ENCODE measurements around the gene TTPAL.

The TTPAL gene

GRCh38 chr20:44442298-44443070, 33.2 kb upstream of the TTPAL start:
- DNase-seq = no peak

GRCh38 chr20:44445742-44446710, 29.6 kb upstream of the TTPAL start:
- DNase-seq = no peak

DNA sequence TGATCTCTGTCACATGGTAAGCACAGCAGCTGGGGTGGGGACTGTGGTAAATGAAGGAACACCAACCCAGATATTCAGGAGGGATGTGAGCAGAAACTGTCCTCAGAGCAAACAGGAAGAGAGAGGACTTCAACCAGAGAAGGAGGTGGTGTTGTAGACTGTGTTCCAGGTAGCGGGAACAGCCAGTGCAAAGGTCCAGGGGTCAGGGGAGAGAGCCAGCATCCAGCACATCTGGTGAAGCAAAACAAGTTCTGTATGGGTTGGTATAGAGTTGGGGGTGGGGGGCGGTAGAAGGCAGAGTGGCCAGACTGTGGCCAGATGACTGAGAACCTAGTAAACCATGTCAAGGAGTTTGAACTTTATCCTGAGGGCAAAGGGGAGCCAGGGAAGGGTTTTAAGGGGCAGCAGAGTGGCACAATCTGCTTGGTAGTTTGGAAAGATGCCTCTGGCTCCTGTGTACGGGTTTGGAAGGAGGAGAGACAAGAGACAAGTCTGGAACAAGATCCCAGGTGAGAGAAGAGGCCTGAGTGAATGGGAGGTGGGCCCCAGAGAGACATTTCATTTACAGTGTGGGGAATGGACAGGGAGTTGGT, 27.8 kb upstream of the TTPAL start:
- no peak for DNase-seq

DNA sequence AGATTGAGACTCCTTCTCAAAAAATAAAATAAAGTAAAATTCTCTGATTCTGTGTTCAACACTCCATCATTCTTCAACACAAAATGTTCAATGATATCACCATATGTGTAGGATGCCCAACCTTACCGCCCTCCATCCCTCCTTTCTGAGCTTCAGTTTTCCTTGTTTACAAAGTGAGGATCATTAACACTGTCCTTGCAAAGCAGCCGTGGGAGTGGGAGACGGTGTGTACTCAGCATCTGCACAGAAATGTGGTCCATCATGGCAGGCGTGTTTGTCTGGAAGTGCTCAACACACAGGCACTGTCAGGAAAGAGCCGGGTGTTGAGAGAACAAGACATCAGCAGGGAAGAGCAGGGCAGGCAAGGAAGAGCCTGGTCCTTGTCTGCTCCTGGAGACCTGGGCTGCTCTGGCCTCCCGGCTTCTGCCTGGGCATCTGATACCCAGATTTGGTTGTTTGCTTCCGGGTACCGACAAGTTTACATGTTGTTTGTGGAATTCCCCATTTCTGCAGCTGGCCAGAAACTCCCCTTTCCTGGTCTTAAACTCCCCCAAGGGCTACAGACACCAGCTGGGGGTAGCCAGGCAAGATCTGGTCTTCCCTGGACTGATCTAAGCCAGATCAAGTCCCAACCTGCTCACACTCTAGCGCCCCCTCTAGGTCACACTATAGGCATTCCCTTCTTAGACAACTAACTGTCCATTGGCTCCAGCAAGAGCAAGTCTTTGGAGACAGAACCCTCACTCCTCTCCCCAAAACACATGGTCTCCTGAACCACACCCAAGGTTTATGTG, 26.7 kb upstream of the TTPAL start:
- no peak for DNase-seq

GRCh38 chr20:44449864-44450263, 25.8 kb upstream of the TTPAL start:
- DNase-seq = no peak

- DNase-seq = no peak
Measured at GRCh38 chr20:44450281-44450889, 25.3 kb upstream of the TTPAL start.

DNA sequence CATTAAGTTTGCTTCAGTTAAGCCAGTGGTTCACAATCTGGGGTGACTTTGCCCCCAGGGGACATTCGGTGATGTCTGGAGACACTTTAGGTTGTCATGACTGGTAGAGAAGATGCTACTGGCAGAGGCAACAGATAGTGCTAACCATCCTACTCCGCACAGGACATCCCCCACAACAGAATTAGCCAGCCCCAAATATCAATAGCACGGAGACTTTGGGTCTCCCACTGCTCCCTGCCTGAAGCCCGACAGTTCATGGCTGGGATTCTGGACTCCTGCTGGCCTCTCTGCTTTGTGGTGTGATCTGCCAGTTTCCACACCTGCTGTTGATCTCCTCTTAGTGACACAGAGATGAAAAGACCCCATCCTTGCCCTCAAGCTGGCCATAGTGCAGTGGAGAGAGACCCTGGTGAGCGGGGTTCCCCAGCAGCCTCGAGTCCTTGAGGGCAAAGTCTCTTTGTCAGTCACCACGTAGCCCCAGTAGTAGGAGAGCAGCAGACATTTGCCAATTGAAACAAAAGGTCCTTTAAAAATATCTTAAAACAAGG, 24.7 kb upstream of the TTPAL start:
- no peak for DNase-seq

GRCh38 chr20:44454306-44454963, 21.2 kb upstream of the TTPAL start:
- DNase-seq = no peak

DNA sequence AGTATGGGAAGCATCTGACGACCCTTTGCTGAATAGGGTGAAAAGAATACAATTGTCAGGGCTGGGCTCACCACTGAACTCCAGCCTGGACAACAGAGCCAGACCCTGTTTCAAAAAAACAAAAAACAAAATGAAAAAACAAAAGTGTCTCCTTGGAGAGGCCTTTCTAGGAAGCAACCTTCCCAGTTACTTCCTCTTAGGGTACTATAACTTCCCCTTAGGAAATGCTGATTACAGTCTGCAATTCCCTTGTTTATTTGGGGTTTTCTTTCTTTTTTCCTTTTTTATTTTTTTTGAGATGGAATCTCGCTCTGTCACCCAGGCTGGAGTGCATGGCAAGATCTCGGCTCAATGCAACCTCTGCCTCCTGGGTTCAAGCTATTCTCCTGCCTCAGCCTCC, 20.5 kb upstream of the TTPAL start:
- DNase-seq = no peak

DNA sequence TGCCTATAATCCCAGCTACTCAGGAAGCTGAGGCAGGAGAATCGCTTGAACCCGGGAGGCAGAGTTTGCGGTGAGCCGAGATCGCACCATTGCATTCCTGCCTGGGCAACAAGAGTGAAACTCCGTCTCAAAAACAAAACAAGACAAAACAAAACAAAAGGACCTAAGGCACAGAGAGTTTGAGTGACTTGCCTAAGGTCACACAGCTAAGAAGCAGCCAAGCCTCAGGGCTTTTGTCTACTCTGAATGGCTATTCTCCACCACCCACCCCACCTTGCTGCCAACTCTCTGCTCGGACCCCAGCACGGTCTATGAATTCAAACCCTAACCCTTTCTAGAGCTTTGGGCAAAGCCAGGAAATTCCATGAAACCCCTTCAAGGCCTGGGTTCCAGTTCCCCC, 19.1 kb upstream of the TTPAL start:
- DNase-seq = no peak

GRCh38 chr20:44457016-44457415, 18.7 kb upstream of the TTPAL start:
- DNase-seq = no peak

DNA sequence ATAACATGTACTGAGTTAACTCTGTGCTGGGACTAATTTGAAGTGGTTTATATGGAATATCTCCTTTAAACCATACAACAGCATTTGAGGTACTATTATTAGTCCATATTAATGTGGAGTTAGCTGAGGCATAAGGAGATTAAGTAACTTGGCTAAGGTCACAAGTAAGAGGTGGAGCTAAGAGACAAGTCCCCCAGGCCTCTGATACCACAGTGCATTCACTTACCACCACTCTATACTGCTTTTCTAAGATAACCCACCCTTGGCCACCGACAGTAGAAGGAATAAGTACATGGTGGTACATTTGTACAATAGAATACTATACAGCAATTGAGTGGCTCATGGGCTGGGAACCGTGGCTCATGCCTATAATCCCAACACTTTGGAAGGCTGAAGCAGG, 16.4 kb upstream of the TTPAL start:
- no peak for DNase-seq

- DNase-seq = no peak
Measured at GRCh38 chr20:44460795-44461141, 14.9 kb upstream of the TTPAL start.

GRCh38 chr20:44461142-44461802, 14.4 kb upstream of the TTPAL start:
- no peak for DNase-seq

DNA sequence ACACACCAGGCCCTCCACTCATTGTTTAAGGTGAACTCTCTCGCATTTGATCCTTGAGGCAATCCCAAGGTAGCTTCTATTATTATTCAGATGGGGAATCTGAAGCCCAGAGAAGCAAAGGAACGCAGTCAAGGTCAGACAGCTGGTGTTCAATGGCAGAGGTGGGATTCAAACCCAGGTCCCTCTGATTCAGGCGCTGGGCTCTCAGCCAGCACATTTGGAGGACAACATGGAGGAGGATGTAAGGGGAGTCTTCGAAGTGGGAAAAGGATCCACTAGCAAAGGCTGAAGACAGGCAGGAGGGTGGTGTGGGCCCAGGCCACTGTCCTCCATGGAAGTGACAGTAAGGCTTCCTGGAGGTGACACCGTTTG, 13.9 kb upstream of the TTPAL start:
- no peak for DNase-seq

DNA sequence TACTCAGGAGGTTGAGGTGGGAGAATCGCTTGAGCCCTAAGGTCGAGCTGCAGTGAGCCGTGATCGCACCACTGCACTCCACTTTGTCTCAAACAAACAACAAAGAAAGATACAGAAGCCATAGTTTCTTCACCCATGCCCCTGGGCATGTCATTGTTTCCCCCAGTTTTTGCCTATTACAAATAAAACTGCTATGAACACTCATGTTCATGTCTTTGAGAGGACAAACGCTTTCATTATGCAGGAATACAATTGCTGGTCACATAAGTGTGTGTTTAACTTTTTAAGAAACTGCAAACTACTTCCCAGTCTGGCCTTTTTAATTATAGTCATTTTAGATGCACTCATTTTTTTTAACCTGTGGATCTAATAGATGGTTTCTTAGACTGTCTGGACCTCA, 12.2 kb upstream of the TTPAL start:
- DNase-seq = no peak

DNA sequence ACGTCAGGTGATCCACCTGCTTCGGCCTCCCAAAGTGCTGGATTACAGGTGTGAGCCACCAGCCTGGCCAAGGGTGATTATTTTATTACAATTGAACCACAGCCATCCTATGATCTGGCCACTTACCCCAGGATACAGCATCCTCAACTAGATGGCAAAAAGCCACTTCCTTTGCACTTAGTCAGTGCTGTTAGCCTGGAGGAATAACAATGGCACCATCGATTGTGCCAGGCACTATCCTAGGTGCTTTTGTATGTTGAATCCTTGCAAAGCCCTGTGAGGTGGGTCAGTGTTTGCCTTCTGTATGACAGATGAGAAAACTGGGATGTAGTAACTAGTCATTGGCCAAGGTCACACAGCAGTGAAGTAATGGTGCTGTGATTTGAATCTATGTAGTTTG, 11.2 kb upstream of the TTPAL start:
- no peak for DNase-seq

DNA sequence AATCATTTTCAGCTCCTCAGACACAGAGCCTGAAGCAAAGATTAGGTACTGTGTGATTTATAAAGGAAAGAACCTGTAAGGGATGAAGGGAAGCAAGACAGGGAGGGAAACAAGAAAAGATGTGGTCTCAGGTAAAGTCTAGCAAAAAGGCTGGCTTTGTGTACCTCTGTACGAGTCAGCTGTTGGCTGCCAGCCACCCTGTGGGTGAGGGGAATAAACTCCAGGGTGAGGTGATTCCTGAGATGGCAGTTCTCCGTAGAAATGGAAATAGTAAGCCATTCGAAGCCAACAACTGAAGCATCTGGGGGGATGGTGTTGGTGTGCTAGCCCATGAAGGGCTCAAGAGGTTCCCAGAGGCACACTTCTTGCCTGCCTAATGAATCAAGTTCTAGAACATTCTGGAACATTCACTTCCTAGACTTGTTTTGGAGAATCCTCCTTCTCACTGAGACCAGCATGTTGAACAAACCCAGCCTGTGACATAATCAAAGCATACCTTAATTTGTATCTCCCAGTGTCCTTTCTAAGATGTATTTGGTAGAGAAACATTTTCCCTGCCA, 10.6 kb upstream of the TTPAL start:
- DNase-seq = no peak

GRCh38 chr20:44467289-44467883, 8.3 kb upstream of the TTPAL start:
- no peak for DNase-seq

- DNase-seq = no peak
Measured at GRCh38 chr20:44468044-44468782, 7.5 kb upstream of the TTPAL start.
